Measurements from ENCODE around the gene RAB17.

DNA sequence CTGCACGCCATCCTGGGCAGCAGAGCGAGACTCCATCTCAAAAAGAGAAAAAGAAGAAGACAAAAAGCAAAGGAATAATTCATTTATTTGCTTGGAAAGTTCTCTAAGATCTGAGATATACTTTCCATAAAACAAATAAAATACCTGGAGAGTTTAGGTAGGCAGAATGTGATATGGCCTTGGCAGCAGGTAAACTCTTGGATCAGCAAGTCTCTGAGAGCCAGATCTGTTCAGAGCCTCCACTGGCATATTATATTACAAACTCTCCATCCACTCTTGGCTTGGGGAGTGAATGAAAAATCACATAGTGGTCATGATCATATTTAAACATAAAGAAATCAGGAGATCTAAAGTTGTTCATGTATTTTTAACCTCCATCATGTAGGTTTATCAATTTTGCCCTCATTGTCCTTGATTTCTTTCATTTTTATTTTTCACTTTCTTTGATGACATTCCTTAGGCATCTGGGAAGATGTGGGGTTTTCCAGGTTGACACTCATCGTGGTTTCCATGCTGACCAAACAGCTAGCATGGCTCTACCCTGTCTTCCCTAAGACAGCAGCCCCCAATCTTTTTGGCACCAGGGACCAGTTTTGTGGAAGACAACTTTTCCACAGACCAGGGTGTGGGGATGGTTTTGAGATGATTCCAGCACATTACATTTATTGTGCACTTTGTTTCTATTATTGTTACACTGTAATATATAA is 47.0 kb upstream of the RAB17 start:
- TF ChIP-seq, protein P1, sequence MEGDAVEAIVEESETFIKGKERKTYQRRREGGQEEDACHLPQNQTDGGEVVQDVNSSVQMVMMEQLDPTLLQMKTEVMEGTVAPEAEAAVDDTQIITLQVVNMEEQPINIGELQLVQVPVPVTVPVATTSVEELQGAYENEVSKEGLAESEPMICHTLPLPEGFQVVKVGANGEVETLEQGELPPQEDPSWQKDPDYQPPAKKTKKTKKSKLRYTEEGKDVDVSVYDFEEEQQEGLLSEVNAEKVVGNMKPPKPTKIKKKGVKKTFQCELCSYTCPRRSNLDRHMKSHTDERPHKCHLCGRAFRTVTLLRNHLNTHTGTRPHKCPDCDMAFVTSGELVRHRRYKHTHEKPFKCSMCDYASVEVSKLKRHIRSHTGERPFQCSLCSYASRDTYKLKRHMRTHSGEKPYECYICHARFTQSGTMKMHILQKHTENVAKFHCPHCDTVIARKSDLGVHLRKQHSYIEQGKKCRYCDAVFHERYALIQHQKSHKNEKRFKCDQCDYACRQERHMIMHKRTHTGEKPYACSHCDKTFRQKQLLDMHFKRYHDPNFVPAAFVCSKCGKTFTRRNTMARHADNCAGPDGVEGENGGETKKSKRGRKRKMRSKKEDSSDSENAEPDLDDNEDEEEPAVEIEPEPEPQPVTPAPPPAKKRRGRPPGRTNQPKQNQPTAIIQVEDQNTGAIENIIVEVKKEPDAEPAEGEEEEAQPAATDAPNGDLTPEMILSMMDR (conservative IDR thresholded peaks at IDR 0.05; ENCODE audit: low read length), result no peak
- no peak for TF ChIP-seq EZH2phosphoT487 (IDR thresholded peaks at IDR 0.05; ENCODE audit: borderline replicate concordance)
